SK-N-SH (cell line): ENCODE data around the gene C2CD3. TPM values are rescaled to one million over a fixed set of nuclear protein-coding genes. Genes with fewer than 3 reads are reported as not detected.

Source experiments
- CTCF ChIA-PET: fragments of 300-600, 350-600 bp; formaldehyde crosslinking; extraction: SDS; loops from one replicate; lab custom pipeline; 2021; lab: Yijun Ruan, JAX
- POLR2A ChIA-PET: fragments of 350-600 bp; sonication (Branson Sonifier 250); formaldehyde crosslinking; extraction: SDS; loops from one replicate; lab custom pipeline; 2020; ENCODE audit warnings: antibody characterized with exemption, inconsistent platforms; lab: Yijun Ruan, JAX
- DNase-seq: peaks from one replicate; pipeline ENCODE4 v3.0.0; 2012
- H2AFZ ChIP-seq: fragments of 200-600 bp; sonication (generic); 2 replicates; pipeline ENCODE4 v1.8.1; 2016; ENCODE audit warnings: antibody characterized with exemption, mild to moderate bottlenecking, low read depth
- H3F3A ChIP-seq: fragments of 200-600 bp; sonication (generic); replicated peaks from 2 replicates; pipeline ENCODE3; 2016; ENCODE audit warnings: antibody characterized with exemption, mild to moderate bottlenecking; ENCODE audit not compliant: insufficient read depth
- H3K27ac ChIP-seq, 2 experiments: fragments of 200-500 bp in 1 of 2; fragments of 200-600 bp in 1 of 2; sonication (Bioruptor generic) in 1 of 2; sonication (generic), shearing (Covaris generic) in 1 of 2; 2 replicates each; pipeline versions ENCODE4 v1.5.1 to v1.6.1; 2014 to 2016; ENCODE audit warnings: low read depth in 2 of 2, inconsistent platforms in 1 of 2, low read length in 1 of 2, mild to moderate bottlenecking in 1 of 2, mixed read lengths in 1 of 2
- H3K27me3 ChIP-seq: fragments of 200-600 bp; sonication (generic), shearing (Covaris generic); 2 replicates; pipeline ENCODE4 v1.6.1; 2016; ENCODE audit warnings: mixed run types; ENCODE audit not compliant: insufficient read depth
- H3K36me3 ChIP-seq, 2 experiments: fragments of 200-500 bp in 1 of 2; fragments of 200-600 bp in 1 of 2; sonication (Bioruptor generic) in 1 of 2; sonication (generic) in 1 of 2; replicated peaks in 1 of 2; 2 replicates each; pipeline versions ENCODE3 to v1.5.1; 2014 to 2016; ENCODE audit warnings: low read length in 1 of 2, mild to moderate bottlenecking in 1 of 2; ENCODE audit not compliant: insufficient read depth in 2 of 2, control insufficient read depth in 1 of 2
- H3K4me1 ChIP-seq, 2 experiments: fragments of 200-500 bp in 1 of 2; fragments of 200-600 bp in 1 of 2; sonication (Bioruptor generic) in 1 of 2; sonication (generic), shearing (Covaris generic) in 1 of 2; 2 replicates each; pipeline versions ENCODE4 v1.5.1 to v1.6.1; 2014 to 2016; ENCODE audit warnings: low read depth in 1 of 2, low read length in 1 of 2, mixed run types in 1 of 2; ENCODE audit not compliant: insufficient read depth in 2 of 2, control insufficient read depth in 1 of 2
- H3K4me2 ChIP-seq: fragments of 200-600 bp; sonication (generic), shearing (Covaris generic); 2 replicates; pipeline ENCODE4 v1.6.1; 2017; ENCODE audit warnings: mixed run types
- H3K4me3 ChIP-seq, 2 experiments: fragments of 200-500 bp in 1 of 2; fragments of 200-600 bp in 1 of 2; sonication (Bioruptor generic) in 1 of 2; sonication (generic), shearing (Covaris generic) in 1 of 2; 2 replicates each; pipeline versions ENCODE4 v1.5.1 to v1.8.1; 2014 to 2016; ENCODE audit warnings: low read depth in 2 of 2, inconsistent platforms in 1 of 2, low read length in 1 of 2, mild to moderate bottlenecking in 1 of 2, mixed read lengths in 1 of 2, moderate library complexity in 1 of 2
- H3K79me2 ChIP-seq: fragments of 200-600 bp; sonication (generic); 2 replicates; pipeline ENCODE4 v1.8.1; 2017; ENCODE audit warnings: mild to moderate bottlenecking; ENCODE audit not compliant: insufficient read depth
- H3K9ac ChIP-seq: fragments of 200-600 bp; sonication (generic); 2 replicates; pipeline ENCODE4 v1.6.1; 2017; ENCODE audit warnings: mixed run types
- H3K9me2 ChIP-seq: fragments of 200-600 bp; sonication (generic); 2 replicates; pipeline ENCODE4 v1.6.1; 2017; ENCODE audit warnings: mixed run types
- H3K9me3 ChIP-seq: fragments of 200-600 bp; sonication (generic); 2 replicates; pipeline ENCODE4 v1.6.1; 2017; ENCODE audit warnings: mixed run types, mild to moderate bottlenecking, moderate library complexity
- H4K20me1 ChIP-seq: fragments of 200-600 bp; sonication (generic); 2 replicates; pipeline ENCODE4 v1.6.1; 2017; ENCODE audit warnings: mild to moderate bottlenecking, mixed run types; ENCODE audit not compliant: insufficient read depth
- CHD2 ChIP-seq: fragments of 150-350 bp; IDR thresholded peaks from 2 replicates; pipeline ENCODE4 v1.6.1; 2018; ENCODE audit warnings: low read length; ENCODE audit not compliant: partially characterized antibody
- FOXJ3 ChIP-seq: sonication (generic); formaldehyde crosslinking; IDR thresholded peaks from 2 replicates; pipeline ENCODE4 v1.5.1; 2020; ENCODE audit warnings: mild to moderate bottlenecking, missing genetic modification reagents
- GABPA ChIP-seq: IDR thresholded peaks from 2 replicates; pipeline ENCODE4 v1.4.0; 2012; ENCODE audit warnings: low read depth, mild to moderate bottlenecking
- GATA2 ChIP-seq: sonication (generic); formaldehyde crosslinking; IDR thresholded peaks from 2 replicates; pipeline ENCODE4 v1.5.0; 2020; ENCODE audit warnings: mild to moderate bottlenecking, missing genetic modification reagents
- MEF2A ChIP-seq: IDR thresholded peaks from 2 replicates; pipeline ENCODE4 v1.4.0; 2012; ENCODE audit warnings: low read depth, borderline replicate concordance
- NRF1 ChIP-seq: IDR thresholded peaks from 2 replicates; pipeline ENCODE4 v1.6.1; 2012; ENCODE audit warnings: low read depth, mild to moderate bottlenecking, low read length
- POLR2AphosphoS5 ChIP-seq: IDR thresholded peaks from 2 replicates; pipeline ENCODE4 v1.6.1; 2012; ENCODE audit warnings: low read depth, low read length
- SIN3A ChIP-seq: IDR thresholded peaks from 2 replicates; pipeline ENCODE4 v1.6.1; 2012; ENCODE audit warnings: low read depth, mild to moderate bottlenecking, low read length, moderate library complexity, borderline replicate concordance
- TAF1 ChIP-seq: IDR thresholded peaks from 2 replicates; pipeline ENCODE4 v1.6.1; 2012; ENCODE audit warnings: low read depth, mild to moderate bottlenecking, low read length, moderate library complexity, borderline replicate concordance
- TCF12 ChIP-seq: IDR thresholded peaks from 2 replicates; pipeline ENCODE4 v1.4.0; 2012
- WGBS: methylation state at CpG from one replicate; pipeline ENCODE4 v1.1.6; 2017; ENCODE audit warnings: low lambda C conversion rate; 5-methylcytosine and 5-hydroxymethylcytosine counted together
- polyA plus RNA-seq, 3 experiments: library from polyadenylated mRNA; depleted of rRNA; stranded (reverse); fragments of >200 nt; gene quantifications; 2 replicates each; pipeline ENCODE4 v1.2.3, GENCODE V29; 2012
- TF ChIP-seq, protein P1 (sequence below): IDR thresholded peaks from 2 replicates; pipeline ENCODE4; 2012
- TF ChIP-seq, protein P2 (sequence below): IDR thresholded peaks from 2 replicates; pipeline ENCODE4 v1.4.0; 2012; ENCODE audit warnings: low read depth, borderline replicate concordance

Gene C2CD3
- polyA plus RNA-seq, 1 of the 3 experiments (the other 2 are of a cell fraction), result 7.0 TPM

DNA sequence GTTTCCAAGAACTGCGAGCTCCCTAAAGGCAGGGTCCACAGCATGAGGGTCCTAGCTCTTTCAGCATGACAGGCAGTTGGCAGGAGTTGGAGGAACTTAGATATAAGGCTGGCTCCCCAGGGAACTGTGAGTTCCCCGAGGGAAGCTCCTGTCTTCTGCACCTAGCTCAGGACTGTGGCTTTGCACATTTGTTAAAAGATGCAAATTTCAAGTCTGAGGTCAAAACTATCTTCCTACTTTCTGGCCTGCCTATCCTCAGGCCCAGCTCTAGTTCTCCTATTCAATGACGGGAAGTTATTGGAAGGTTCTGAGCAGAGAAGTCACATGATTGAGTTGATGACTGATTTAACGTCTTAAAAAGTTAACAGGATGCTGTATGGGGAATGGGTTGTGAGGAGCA lies 150.3 kb downstream of the C2CD3 start:
- POLR2A ChIA-PET, result no interaction called here
- no peak overlapping the region for H3K4me3 ChIP-seq
- H3K9me2 ChIP-seq, result no peaks in the 10 kb centered on the region
- no peak for DNase-seq
- no peak overlapping the region for H2AFZ ChIP-seq
- WGBS, result 90% methylated on average over 4 of the region's 4 CpGs
- H3K9me3 ChIP-seq, result no peaks in the 10 kb centered on the region
- no peaks in the 10 kb centered on the region for H3K27me3 ChIP-seq
- H3K27ac ChIP-seq, result no peak overlapping the region
- no peaks in the 10 kb centered on the region; the same call in 1 of the 2 replicates for H3K79me2 ChIP-seq
- peaks cover 10 to 37% of the 10 kb centered on the region in 2 experiments for H3K36me3 ChIP-seq
- H3F3A ChIP-seq, result peaks cover 11% of the 10 kb centered on the region
- TF ChIP-seq SIN3A (no peak), CHD2 (no peak), POLR2AphosphoS5 (no peak), TAF1 (no peak), NRF1 (no peak), GATA2 (CRISPR knock-in tag) (no peak), TCF12 (no peak), FOXJ3 (no peak)
- TF ChIP-seq, protein P1, sequence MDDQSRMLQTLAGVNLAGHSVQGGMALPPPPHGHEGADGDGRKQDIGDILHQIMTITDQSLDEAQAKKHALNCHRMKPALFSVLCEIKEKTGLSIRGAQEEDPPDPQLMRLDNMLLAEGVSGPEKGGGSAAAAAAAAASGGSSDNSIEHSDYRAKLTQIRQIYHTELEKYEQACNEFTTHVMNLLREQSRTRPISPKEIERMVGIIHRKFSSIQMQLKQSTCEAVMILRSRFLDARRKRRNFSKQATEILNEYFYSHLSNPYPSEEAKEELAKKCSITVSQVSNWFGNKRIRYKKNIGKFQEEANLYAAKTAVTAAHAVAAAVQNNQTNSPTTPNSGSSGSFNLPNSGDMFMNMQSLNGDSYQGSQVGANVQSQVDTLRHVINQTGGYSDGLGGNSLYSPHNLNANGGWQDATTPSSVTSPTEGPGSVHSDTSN, result no peak
- TF ChIP-seq, protein P2, sequence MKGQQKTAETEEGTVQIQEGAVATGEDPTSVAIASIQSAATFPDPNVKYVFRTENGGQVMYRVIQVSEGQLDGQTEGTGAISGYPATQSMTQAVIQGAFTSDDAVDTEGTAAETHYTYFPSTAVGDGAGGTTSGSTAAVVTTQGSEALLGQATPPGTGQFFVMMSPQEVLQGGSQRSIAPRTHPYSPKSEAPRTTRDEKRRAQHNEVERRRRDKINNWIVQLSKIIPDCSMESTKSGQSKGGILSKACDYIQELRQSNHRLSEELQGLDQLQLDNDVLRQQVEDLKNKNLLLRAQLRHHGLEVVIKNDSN, result no peak
- TF ChIP-seq, all 33 proteins: peak for 0
- H3K4me2 ChIP-seq, result no peak overlapping the region
- H3K4me1 ChIP-seq, result peaks cover 0 to 6% of the 10 kb centered on the region in 2 experiments; a peak in 1 of 4 replicates
- no peaks in the 10 kb centered on the region for H4K20me1 ChIP-seq
- CTCF ChIA-PET, result no interaction called here
- H3K9ac ChIP-seq, result no peak overlapping the region

DNA sequence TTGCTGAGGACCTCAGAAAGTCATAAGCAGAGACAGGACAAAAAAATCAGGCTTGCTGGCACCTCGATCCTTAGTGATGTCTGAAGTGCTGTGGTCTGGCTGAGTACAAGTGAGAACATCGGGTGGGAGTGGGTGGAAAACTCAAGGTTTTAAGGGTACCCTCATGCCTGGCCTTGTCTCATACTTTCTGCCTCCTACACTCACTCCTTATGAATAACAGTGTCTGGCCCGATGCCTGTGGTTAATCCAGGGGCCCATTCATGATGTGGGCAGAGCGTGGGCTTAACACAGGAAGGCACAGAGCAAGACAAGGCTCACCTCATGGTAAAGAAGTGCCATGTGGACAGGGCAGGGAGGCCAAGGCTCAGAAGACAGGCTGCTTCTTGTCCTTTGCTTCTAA lies 150.9 kb downstream of the C2CD3 start:
- no peaks in the 10 kb centered on the region for H3K79me2 ChIP-seq
- no peak overlapping the region for H3K4me3 ChIP-seq
- CTCF ChIA-PET, result no interaction called here
- TF ChIP-seq GABPA, result no peak
- no peak for TF ChIP-seq MEF2A
- no peak for TF ChIP-seq CHD2
- TF ChIP-seq GATA2 (CRISPR knock-in tag), result no peak
- peaks cover 4% of the 10 kb centered on the region for H3F3A ChIP-seq
- no peak overlapping the region for H3K9ac ChIP-seq
- POLR2A ChIA-PET, result no interaction called here
- 92% methylated on average over 4 of the region's 4 CpGs for WGBS
- no peak overlapping the region for H3K4me2 ChIP-seq
- no peak overlapping the region for H3K27ac ChIP-seq
- no peaks in the 10 kb centered on the region for H3K27me3 ChIP-seq
- peaks cover 10 to 42% of the 10 kb centered on the region in 2 experiments for H3K36me3 ChIP-seq
- peaks cover 0 to 3% of the 10 kb centered on the region in 2 experiments; a peak in 1 of 4 replicates for H3K4me1 ChIP-seq
- no peaks in the 10 kb centered on the region for H3K9me2 ChIP-seq
- H3K9me3 ChIP-seq, result no peaks in the 10 kb centered on the region
- no peak overlapping the region for H2AFZ ChIP-seq
- H4K20me1 ChIP-seq, result no peaks in the 10 kb centered on the region
- DNase-seq, result no peak
